Endometrial microvascular endothelial cells (primary cell): ENCODE measurements around the gene PAQR3. TPM values are rescaled to one million over a fixed set of nuclear protein-coding genes. Genes with fewer than 3 reads are reported as not detected.

ENCODE experiments used
- in situ Hi-C: cut with HindIII; loops from 2 replicates; pipeline ENCODE4 v1.10.0; 2017; ENCODE audit warnings: low sequenced_read_pairs, low pct_unique_long_range_greater_than_20kb; ENCODE audit errors: inconsistent ontology term
- total RNA-seq: library from RNA; depleted of rRNA; stranded (reverse); fragments of >200 nt; gene quantifications from one replicate; pipeline ENCODE4 v1.2.3, GENCODE V29; 2015; ENCODE audit errors: inconsistent ontology term

PAQR3 gene
- total RNA-seq, 1 donor from 2014 or later, result 14.8 TPM

DNA sequence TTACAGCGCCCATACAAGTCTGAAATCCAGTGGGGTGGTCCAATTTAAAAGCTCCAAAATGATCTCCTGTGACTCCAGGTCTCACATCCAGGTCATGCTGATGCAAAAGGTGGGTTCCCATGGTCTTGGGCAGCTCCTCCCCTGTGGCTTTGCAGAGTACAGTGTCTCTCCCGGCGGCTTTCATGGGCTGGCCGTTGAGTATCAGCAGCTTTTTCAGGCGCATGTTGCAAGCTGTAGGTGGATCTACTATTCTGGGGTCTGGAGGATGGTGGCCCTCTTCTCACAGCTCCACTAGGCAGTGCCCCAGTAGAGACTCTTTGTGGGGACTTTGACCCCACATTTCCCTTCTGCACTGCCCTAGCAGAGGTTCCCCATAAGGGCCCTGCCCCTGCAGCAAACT, 70.5 kb downstream of the PAQR3 start:
- in situ Hi-C loops, result loop anchor here (25.0 kb wide), 1 partner anchor 256 kb away; no protein-coding TSS in a partner anchor

DNA sequence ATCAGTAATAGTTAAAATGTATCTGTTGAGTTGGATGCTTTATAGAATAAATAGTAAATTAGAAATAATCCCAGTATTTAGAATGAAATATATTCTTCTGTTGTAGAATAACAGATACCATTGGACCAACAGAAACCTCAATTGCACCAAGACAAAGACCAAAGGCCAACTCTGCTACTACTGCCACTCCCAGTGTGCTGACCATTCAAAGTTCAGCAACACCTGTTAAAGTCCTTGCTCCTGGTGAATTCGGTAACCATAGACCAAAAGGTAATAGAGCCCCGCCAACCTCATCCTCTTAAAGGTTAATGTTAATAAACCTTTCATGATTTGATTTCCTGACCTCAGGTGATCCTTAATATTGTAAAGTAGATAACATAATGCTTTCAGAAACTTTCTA, 73.8 kb downstream of the PAQR3 start:
- in situ Hi-C loops, result loop anchor here (25.0 kb wide), 1 partner anchor 253 kb away; no protein-coding TSS in a partner anchor

DNA sequence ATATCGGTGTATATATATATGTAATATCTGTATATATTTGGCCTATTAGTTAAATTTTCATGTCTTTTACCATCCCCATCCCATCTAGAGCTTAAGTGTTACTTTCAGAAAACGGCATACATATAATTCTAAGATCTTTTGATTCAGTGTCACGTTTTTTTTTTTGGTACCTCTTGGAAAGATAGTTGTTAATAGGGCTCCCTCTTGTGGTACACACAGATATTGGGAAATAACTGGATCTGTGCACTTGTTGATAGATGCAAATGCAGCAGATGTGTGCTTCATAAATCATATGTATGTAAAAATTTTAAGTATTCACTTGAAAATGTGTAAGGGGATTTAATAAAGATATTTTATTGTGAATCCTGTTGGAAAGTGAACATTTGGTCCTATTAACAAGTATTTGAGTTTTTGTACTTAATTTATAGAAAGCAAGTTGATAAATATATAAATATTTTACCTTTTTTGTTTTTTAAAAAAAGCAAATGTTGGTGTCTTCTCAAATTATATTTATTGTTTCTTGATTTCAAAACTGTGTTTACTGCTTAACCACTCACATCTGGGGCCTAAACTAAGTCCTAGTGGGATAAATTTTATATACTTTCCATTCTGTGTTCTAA, 74.7 kb downstream of the PAQR3 start:
- in situ Hi-C loops, result loop anchor here (25.0 kb wide), 1 partner anchor 252 kb away; no protein-coding TSS in a partner anchor

DNA sequence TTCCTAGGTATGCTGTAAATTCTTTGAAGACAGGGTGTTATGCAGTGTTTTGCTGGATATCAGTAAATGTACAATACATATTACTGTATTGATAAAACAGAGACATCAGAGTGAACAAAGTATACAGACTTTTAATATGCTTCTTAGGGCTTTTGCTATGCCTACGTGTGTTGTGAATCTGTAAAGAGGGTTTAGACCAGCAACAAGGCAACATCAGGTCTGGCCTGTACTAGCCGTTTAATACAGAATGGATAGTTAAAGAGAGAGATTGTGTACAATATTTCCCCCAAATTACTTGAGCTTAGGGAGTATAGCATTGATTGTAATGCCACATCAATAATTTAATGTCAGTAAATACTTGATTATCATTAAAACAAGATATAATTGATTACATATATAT, 75.2 kb downstream of the PAQR3 start:
- in situ Hi-C loops, result loop anchor here (25.0 kb wide), 1 partner anchor 252 kb away; no protein-coding TSS in a partner anchor

DNA sequence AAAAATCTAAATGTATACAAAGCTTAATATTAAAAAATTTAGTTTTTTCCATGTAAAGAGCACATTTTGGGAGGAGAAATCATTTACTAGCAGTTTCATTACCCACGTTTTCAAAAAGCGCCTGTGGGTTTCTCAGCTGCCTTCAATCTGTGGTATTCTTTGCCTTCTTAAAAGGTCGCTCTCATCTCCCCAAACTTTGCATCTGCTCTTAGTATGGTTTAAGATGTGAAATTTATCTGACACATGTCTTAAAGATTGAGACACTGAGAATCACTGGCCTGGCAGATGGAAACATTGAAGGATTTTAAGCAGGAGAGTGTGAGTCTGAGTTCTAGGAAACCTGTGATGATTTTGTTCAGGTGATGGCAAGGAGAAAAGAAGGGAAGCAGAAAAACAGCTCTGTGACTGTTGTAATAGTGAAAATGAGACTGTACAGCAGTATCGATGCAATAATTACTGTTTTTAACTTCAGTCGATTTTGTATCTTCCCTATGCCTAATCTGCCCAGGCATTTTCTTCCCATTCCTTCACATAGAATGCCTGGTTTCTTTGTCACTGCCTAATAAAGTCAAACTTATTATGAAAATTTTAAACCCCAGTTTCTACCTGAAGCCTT, 75.9 kb downstream of the PAQR3 start:
- in situ Hi-C loops, result loop anchor here (25.0 kb wide), 1 partner anchor 251 kb away; no protein-coding TSS in a partner anchor

DNA sequence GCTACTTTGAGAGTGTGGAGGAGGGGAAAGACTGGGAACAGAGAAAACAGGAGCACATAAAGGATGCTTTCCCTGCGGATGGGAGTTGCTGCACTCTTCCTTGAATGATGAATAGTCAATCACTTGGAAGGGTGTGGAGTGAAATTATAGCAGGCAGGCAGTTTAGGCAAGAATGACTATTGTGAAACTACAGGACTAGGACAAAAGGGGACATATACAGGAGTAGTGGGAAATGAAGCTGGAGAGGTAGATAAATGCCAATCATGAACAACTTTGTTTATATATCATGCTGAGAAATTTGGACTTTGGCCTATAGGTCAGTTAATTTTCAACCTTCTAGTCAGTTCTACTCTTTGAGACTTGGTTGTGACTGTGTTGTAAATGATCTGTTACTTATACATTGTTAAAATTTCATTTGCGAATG, 76.9 kb downstream of the PAQR3 start:
- in situ Hi-C loops, result loop anchor here (25.0 kb wide), 1 partner anchor 250 kb away; no protein-coding TSS in a partner anchor

Other genes with a start within 250 kb of the PAQR3 start
- 26.7 TPM for gene BMP2K, start 163.1 kb downstream of the PAQR3 start, total RNA-seq